A673 (cell line): ENCODE results near the gene LCN10. TPM values are rescaled to one million over a fixed set of nuclear protein-coding genes. Genes with fewer than 3 reads are reported as not detected.

Source experiments
- BruUV-seq: library from RNA; stranded (reverse); fragments of 400-500 nt; replicated peaks from 2 replicates; lab custom pipeline; 2021; lab: Mats Ljungman, UMichigan
- CTCF ChIA-PET: fragments of 300-600 bp; sonication (Branson Sonifier 250); formaldehyde crosslinking; loops from one replicate; lab custom pipeline; 2022; ENCODE audit warnings: antibody characterized with exemption; lab: Charles Lee
- POLR2A ChIA-PET: fragments of 300-600 bp; sonication (Branson Sonifier 250); formaldehyde crosslinking; loops from one replicate; lab custom pipeline; 2022; ENCODE audit warnings: antibody characterized with exemption; ENCODE audit not compliant: low non-redundant PET; lab: Charles Lee
- DNase-seq: peaks from one replicate; pipeline ENCODE4 v3.0.0-alpha.2; 2015; ENCODE audit warnings: low spot score
- H3K27ac ChIP-seq: fragments of 200-600 bp; sonication (generic); 2 replicates; pipeline ENCODE4 v1.5.1; 2016; ENCODE audit warnings: mixed run types, low read depth, mild to moderate bottlenecking, mixed read lengths, antibody characterized with exemption, low read length; ENCODE audit not compliant: poor library complexity, severe bottlenecking
- H3K27me3 ChIP-seq: fragments of 200-600 bp; sonication (generic); replicated peaks from 2 replicates; pipeline ENCODE4 v1.6.1; 2017; ENCODE audit warnings: mixed run types, low read depth, mild to moderate bottlenecking, mixed read lengths, antibody characterized with exemption, low read length; ENCODE audit not compliant: insufficient read depth, poor library complexity
- H3K36me3 ChIP-seq: fragments of 200-600 bp; sonication (generic); 2 replicates; pipeline ENCODE4 v1.6.1; 2016; ENCODE audit warnings: mixed run types, mild to moderate bottlenecking, mixed read lengths, antibody characterized with exemption, low read length; ENCODE audit not compliant: insufficient read depth, poor library complexity, severe bottlenecking
- H3K4me1 ChIP-seq: fragments of 200-600 bp; sonication (generic); 2 replicates; pipeline ENCODE4 v1.6.1; 2017; ENCODE audit warnings: mixed run types, mild to moderate bottlenecking, mixed read lengths, antibody characterized with exemption, low read length; ENCODE audit not compliant: insufficient read depth, poor library complexity, severe bottlenecking
- H3K4me3 ChIP-seq: fragments of 200-600 bp; sonication (generic); 2 replicates; pipeline ENCODE4 v1.5.1; 2016; ENCODE audit warnings: low read depth, mixed run types, mild to moderate bottlenecking, mixed read lengths, low read length; ENCODE audit not compliant: poor library complexity, severe bottlenecking
- H3K9me3 ChIP-seq: fragments of 200-600 bp; sonication (generic); 2 replicates; pipeline ENCODE4 v1.6.1; 2016; ENCODE audit warnings: mixed run types, low read depth, mild to moderate bottlenecking, mixed read lengths, antibody characterized with exemption, low read length; ENCODE audit not compliant: poor library complexity, severe bottlenecking
- CTCF ChIP-seq: fragments of 300-800, 200-600 bp; sonication (generic); conservative IDR thresholded peaks from 2 replicates; pipeline ENCODE4 v1.5.1; 2017; ENCODE audit warnings: low read depth, mild to moderate bottlenecking, antibody characterized with exemption, low read length, moderate library complexity, mixed read lengths
- EZH2 ChIP-seq: fragments of 200-600 bp; sonication (generic); IDR thresholded peaks from 2 replicates; pipeline ENCODE4 v1.6.1; 2017; ENCODE audit warnings: borderline replicate concordance, low read depth, mild to moderate bottlenecking, mixed read lengths, antibody characterized with exemption, low read length; ENCODE audit not compliant: poor library complexity, severe bottlenecking
- intact Hi-C: fragments of 100-400 bp; cut with micrococcal nuclease; formaldehyde crosslinking; loops from one replicate; pipeline ENCODE4 v1.10.0; 2022; ENCODE audit not compliant: unreplicated experiment
- total RNA-seq: library from RNA; stranded (reverse); gene quantifications from 2 replicates; pipeline ENCODE4 v1.2.3, GENCODE V29; 2021

LCN10 gene
- total RNA-seq, 1 experiment from 2014 or later, result 0.15 TPM

GRCh38 chr9:136710543-136710942 lies 32.2 kb downstream of the LCN10 start:
- ChIA-PET POLR2A (no interaction called here), CTCF (no interaction called here)
- TF ChIP-seq CTCF, result no peak
- TF ChIP-seq EZH2, result no peak
- Histone ChIP-seq H3K36me3 (no peaks in the 10 kb centered on the region), H3K27ac (no peak overlapping the region), H3K9me3 (no peaks in the 10 kb centered on the region), H3K27me3 (no peaks in the 10 kb centered on the region), H3K4me3 (no peak overlapping the region), H3K4me1 (peaks cover 16% of the 10 kb centered on the region)
- intact Hi-C loops, result no loop called here
- DNase-seq, result no peak
- BruUV-seq, result no TSS peak

- no peak for DNase-seq
- no peaks in the 10 kb centered on the region for H3K27me3 ChIP-seq
- H3K4me1 ChIP-seq, result peaks cover 16% of the 10 kb centered on the region
- intact Hi-C loops, result no loop called here
- ChIA-PET POLR2A (no interaction called here), CTCF (no interaction called here)
- TF ChIP-seq CTCF (no peak), EZH2 (no peak)
- no peak overlapping the region for H3K4me3 ChIP-seq
- BruUV-seq, result no TSS peak
- no peaks in the 10 kb centered on the region for H3K36me3 ChIP-seq
- H3K27ac ChIP-seq, result no peak overlapping the region
- H3K9me3 ChIP-seq, result no peaks in the 10 kb centered on the region
These were observed 33.2 kb downstream of the LCN10 start for GRCh38 chr9:136709454-136710109.

GRCh38 chr9:136707849-136708517 lies 34.8 kb downstream of the LCN10 start:
- intact Hi-C loops, result no loop called here
- ChIA-PET CTCF (no interaction called here), POLR2A (interaction anchor here (0.6 kb wide), 1 partner anchor 41 kb away, joined by 4 read pairs; no protein-coding TSS in a partner anchor)
- Histone ChIP-seq H3K36me3 (no peaks in the 10 kb centered on the region), H3K4me1 (peaks cover 7% of the 10 kb centered on the region), H3K27me3 (no peaks in the 10 kb centered on the region), H3K9me3 (no peaks in the 10 kb centered on the region), H3K4me3 (no peak overlapping the region), H3K27ac (no peak overlapping the region)
- BruUV-seq, result no TSS peak
- DNase-seq, result no peak
- TF ChIP-seq EZH2, result no peak
